A549 (cell line): Measurements from ENCODE around the gene FMNL2.

Source experiments
- CTCF ChIP-seq: fragments of >200 bp; sonication (Bioruptor Twin); formaldehyde crosslinking; IDR thresholded peaks from 3 replicates; pipeline ENCODE4 v1.5.1; 2016
- EP300 ChIP-seq, 2 experiments: fragments of >200 bp; sonication (Bioruptor Twin); formaldehyde crosslinking; IDR thresholded peaks; 2 replicates in 1 of 2; 3 replicates in 1 of 2; pipeline ENCODE4 v1.6.1; 2016 to 2017
- JUNB ChIP-seq: fragments of >200 bp; sonication (Bioruptor Twin); formaldehyde crosslinking; IDR thresholded peaks from 2 replicates; pipeline ENCODE4 v1.6.1; 2016
- POLR2A ChIP-seq: IDR thresholded peaks from 2 replicates; pipeline ENCODE4 v1.6.1; 2012; ENCODE audit warnings: mild to moderate bottlenecking, low read length

GRCh38 chr2:152602750-152603149, 267.8 kb downstream of the FMNL2 start:
- TF ChIP-seq JUNB (no peak), CTCF (no peak), POLR2A (no peak), EP300 (IDR thresholded peaks at IDR 0.05) (no peak)
